Effector memory CD4-positive, alpha-beta T cell (primary cell): ENCODE measurements around the gene UVRAG.

Source experiments
- DNase-seq, 3 donors: peaks; one replicate each; pipeline ENCODE4 v3.0.0-alpha.2; 2020
- H3K27ac ChIP-seq: 2 replicates; pipeline ENCODE4 v1.7.0; 2013; ENCODE audit warnings: mild to moderate bottlenecking, low read length, moderate library complexity; ENCODE audit not compliant: insufficient read depth, poor library complexity, severe bottlenecking
- H3K27me3 ChIP-seq: replicated peaks from 2 replicates; pipeline ENCODE4 v1.7.0; 2013; ENCODE audit warnings: mild to moderate bottlenecking, low read length; ENCODE audit not compliant: insufficient read depth, control insufficient read depth, poor library complexity, severe bottlenecking
- H3K36me3 ChIP-seq: 2 replicates; pipeline ENCODE4 v1.7.0; 2013; ENCODE audit warnings: mild to moderate bottlenecking, low read length, moderate library complexity; ENCODE audit not compliant: control insufficient read depth, insufficient read depth
- H3K4me1 ChIP-seq: 2 replicates; pipeline ENCODE4 v1.7.0; 2013; ENCODE audit warnings: low read length, mild to moderate bottlenecking; ENCODE audit not compliant: control insufficient read depth, insufficient read depth, poor library complexity, severe bottlenecking
- H3K4me3 ChIP-seq: 2 replicates; pipeline ENCODE4 v1.7.0; 2013; ENCODE audit warnings: low read length, low read depth, mild to moderate bottlenecking; ENCODE audit not compliant: insufficient read depth, poor library complexity, severe bottlenecking
- H3K9me3 ChIP-seq: 2 replicates; pipeline ENCODE4 v1.7.0; 2013; ENCODE audit warnings: mild to moderate bottlenecking, low read length, moderate library complexity; ENCODE audit not compliant: control insufficient read depth

The UVRAG gene

GRCh38 chr11:75945947-75946346, 130.9 kb downstream of the UVRAG start:
- no peaks in the 10 kb centered on the region for H3K9me3 ChIP-seq
- H3K27me3 ChIP-seq = no peaks in the 10 kb centered on the region
- no peak for DNase-seq
- no peaks in the 10 kb centered on the region for H3K4me1 ChIP-seq
- H3K36me3 ChIP-seq = no peaks in the 10 kb centered on the region
- H3K27ac ChIP-seq = no peak overlapping the region
- H3K4me3 ChIP-seq = no peak overlapping the region

DNA sequence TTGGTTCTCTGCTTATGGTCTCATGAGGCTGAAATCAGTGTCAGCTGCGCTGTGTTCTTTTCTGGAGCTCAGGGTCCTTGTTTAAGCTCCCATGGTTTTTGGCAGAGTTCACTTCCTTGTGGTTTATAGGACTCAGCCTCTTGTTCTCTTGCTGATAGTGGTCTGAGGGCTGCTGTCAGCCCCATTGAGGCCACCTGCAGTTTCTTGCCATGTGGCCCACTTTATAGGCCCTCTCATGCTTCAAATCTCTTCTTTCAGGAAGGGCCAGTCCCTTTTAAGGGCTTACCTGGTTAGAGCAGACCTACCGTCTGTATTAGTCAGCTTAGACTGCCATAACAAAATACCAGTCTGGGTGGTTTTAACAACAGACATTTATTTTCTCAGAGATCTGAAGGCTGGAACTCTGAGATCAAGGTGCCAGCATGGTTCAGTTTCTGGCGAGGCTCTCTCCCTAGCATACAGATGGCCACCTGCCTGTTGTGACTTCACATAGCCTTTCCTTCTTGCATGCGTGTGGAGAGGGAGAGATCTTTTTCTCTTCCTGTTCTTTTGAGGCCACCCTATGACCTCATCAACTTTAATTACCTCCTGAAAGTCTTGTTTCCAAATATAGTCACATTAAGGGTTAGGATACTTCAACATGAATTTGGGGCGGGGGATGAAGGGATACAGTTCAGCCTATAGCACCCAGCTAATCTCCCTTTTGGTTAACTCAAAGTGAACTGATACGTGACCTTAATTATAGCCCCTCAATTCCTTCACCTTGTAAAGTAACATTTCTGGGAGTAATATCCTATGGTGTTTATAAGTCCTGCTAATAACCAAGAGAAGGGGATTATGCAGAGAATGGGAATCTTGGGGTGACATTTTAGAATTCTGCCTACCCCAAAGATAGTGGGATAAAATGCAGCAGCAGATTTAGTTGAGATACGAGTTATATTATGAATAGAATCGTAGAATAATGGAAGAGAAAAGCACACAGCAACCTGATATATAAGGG, 131.8 kb downstream of the UVRAG start:
- no peak for DNase-seq
- Histone ChIP-seq H3K9me3 (no peaks in the 10 kb centered on the region), H3K4me1 (no peaks in the 10 kb centered on the region), H3K27me3 (no peaks in the 10 kb centered on the region), H3K36me3 (no peaks in the 10 kb centered on the region), H3K27ac (no peak overlapping the region), H3K4me3 (no peak overlapping the region)

DNA sequence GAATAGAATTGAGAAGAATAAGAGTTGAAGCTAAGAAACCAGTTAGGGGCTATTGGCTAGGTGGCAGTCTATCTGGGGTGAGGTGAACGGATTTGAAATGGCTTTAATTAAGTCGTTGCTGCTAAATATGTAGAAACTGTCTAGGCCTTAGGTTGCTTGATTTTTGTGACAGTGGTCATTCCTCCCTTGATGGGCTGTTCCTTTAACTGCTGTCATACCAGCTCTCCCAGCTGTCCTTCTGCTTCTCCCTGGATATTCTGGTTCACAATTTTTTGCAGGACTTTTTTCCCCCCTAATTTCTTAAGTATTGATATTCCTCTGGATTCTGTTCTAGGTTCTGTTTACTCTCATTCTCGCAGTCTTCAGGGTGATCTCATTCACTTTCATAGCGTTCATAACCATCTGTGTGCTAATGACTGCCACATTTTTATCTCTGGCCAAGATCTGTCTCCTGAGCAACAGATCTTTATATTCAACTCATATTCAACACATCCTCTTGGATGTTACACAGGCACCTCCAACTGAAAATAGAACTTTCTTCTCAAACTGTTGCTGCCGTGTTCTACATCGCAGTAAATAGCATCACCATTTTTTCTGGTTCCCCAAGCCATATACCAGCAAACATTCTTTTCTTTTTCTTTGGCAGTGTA, 134.1 kb downstream of the UVRAG start:
- DNase-seq = no peak
- H3K36me3 ChIP-seq = no peaks in the 10 kb centered on the region
- no peaks in the 10 kb centered on the region for H3K27me3 ChIP-seq
- H3K4me1 ChIP-seq = no peaks in the 10 kb centered on the region
- H3K4me3 ChIP-seq = no peak overlapping the region
- no peak overlapping the region for H3K27ac ChIP-seq
- no peaks in the 10 kb centered on the region for H3K9me3 ChIP-seq

GRCh38 chr11:75950141-75950540, 135.1 kb downstream of the UVRAG start:
- Histone ChIP-seq H3K4me1 (no peaks in the 10 kb centered on the region), H3K4me3 (no peak overlapping the region), H3K36me3 (no peaks in the 10 kb centered on the region), H3K27me3 (no peaks in the 10 kb centered on the region), H3K27ac (no peak overlapping the region), H3K9me3 (no peaks in the 10 kb centered on the region)
- no peak for DNase-seq

DNA sequence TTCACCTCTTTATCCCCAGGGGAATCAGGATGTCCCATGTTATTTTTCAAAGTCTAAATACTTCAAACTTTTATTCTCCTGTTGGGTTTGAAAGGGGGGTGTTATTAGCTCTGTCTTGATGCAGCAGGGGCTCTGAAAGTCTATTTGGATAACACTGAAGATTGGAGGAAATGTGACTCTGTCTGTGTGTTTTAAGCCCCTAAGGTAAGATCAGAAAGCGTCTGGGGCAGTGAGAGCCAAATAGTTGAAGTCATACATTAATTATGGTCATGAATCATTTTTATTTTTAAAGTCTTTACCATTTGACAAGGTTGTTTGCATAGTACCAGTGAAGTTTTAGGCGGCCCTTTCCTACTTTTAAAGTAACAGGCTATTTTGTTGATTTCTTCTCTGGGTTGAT, 139.0 kb downstream of the UVRAG start:
- Histone ChIP-seq H3K27me3 (no peaks in the 10 kb centered on the region), H3K9me3 (no peaks in the 10 kb centered on the region), H3K27ac (no peak overlapping the region), H3K36me3 (no peaks in the 10 kb centered on the region), H3K4me1 (no peaks in the 10 kb centered on the region), H3K4me3 (no peak overlapping the region)
- DNase-seq = no peak

GRCh38 chr11:75955443-75955842, 140.4 kb downstream of the UVRAG start:
- H3K9me3 ChIP-seq = no peaks in the 10 kb centered on the region
- H3K36me3 ChIP-seq = no peaks in the 10 kb centered on the region
- no peak overlapping the region for H3K4me3 ChIP-seq
- H3K27ac ChIP-seq = no peak overlapping the region
- H3K27me3 ChIP-seq = no peaks in the 10 kb centered on the region
- no peaks in the 10 kb centered on the region for H3K4me1 ChIP-seq
- DNase-seq = no peak

- no peak overlapping the region for H3K4me3 ChIP-seq
- no peaks in the 10 kb centered on the region for H3K27me3 ChIP-seq
- no peak for DNase-seq
- H3K36me3 ChIP-seq = no peaks in the 10 kb centered on the region
- no peaks in the 10 kb centered on the region for H3K4me1 ChIP-seq
- no peaks in the 10 kb centered on the region for H3K9me3 ChIP-seq
- no peak overlapping the region for H3K27ac ChIP-seq
These were observed 144.5 kb downstream of the UVRAG start for GRCh38 chr11:75959540-75959939.

GRCh38 chr11:75964071-75964470, 149.1 kb downstream of the UVRAG start:
- peaks cover 2% of the 10 kb centered on the region for H3K4me1 ChIP-seq
- DNase-seq = no peak
- no peaks in the 10 kb centered on the region for H3K27me3 ChIP-seq
- H3K36me3 ChIP-seq = no peaks in the 10 kb centered on the region
- H3K27ac ChIP-seq = no peak overlapping the region
- no peaks in the 10 kb centered on the region for H3K9me3 ChIP-seq
- no peak overlapping the region for H3K4me3 ChIP-seq

DNA sequence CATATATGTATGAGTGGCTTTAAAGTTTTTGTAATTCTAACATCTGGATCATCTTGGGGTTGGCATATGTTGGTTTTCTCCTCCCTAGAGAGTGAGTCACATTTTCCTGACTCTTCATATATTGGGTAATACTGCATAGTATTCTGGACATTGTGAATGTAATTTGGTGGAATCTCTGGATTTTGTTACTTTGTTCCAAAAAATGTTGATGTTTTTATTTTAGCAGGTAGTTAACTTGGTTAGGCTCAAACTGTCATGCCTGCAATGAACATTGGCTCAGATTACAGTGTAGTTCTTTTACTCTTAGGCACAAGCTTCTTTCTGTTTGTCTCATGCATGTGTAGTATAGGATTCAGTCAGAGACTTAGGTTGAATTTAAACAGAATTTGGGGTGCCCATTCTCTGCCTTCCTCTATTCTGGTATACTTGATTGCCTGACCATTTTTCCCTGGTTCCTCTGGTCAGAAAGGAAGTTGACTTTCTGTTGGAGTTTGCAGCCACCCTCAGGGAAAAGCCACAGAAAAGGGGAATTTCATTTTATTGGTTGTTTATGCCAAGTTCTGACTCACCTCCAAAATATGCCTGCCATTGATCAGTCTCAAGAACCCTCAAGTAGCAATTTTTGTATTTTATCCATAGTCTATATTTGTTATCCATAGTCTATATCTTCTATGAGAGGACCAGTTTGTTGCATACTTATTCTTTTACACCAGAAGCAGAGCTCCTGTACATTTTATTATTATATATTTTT, 151.7 kb downstream of the UVRAG start:
- no peak for DNase-seq
- no peaks in the 10 kb centered on the region for H3K27me3 ChIP-seq

More for the DNA sequence above, 151.7 kb downstream of the UVRAG start:
- Histone ChIP-seq H3K27ac (no peak overlapping the region), H3K4me1 (peaks cover 2% of the 10 kb centered on the region), H3K9me3 (no peaks in the 10 kb centered on the region), H3K4me3 (no peak overlapping the region), H3K36me3 (no peaks in the 10 kb centered on the region)
